Gastroesophageal sphincter (tissue), 3 donors: ENCODE data around the gene ENC1.

Experiments
- CTCF ChIP-seq, 4 experiments: fragments of 200-600 bp in 2 of 4; fragments of 450-650 bp in 2 of 4; sonication (generic) in 1 of 4; IDR thresholded peaks; one replicate each; pipeline ENCODE4 v1.5.1; 2017 to 2019; ENCODE audit warnings: antibody characterized with exemption in 4 of 4, mild to moderate bottlenecking in 2 of 4, moderate library complexity in 2 of 4
- POLR2A ChIP-seq, 2 donors: fragments of 450-650 bp; IDR thresholded peaks; one replicate each; pipeline ENCODE4 v1.6.1; 2017; ENCODE audit warnings: antibody characterized with exemption in 2 of 2, mild to moderate bottlenecking in 2 of 2, moderate library complexity in 1 of 2

- TF ChIP-seq CTCF (IDR thresholded peaks at IDR 0.05) = no peak
- no peak for TF ChIP-seq POLR2A (IDR thresholded peaks at IDR 0.05)
Measured at GRCh38 chr5:74625742-74626241, 14.7 kb downstream of the ENC1 start.
